ENCODE results near the gene SV2C.

Gene SV2C

GRCh38 chr5:76250463-76250862 is 167.3 kb downstream of the SV2C start:
- DNase-seq, result no peak

DNA sequence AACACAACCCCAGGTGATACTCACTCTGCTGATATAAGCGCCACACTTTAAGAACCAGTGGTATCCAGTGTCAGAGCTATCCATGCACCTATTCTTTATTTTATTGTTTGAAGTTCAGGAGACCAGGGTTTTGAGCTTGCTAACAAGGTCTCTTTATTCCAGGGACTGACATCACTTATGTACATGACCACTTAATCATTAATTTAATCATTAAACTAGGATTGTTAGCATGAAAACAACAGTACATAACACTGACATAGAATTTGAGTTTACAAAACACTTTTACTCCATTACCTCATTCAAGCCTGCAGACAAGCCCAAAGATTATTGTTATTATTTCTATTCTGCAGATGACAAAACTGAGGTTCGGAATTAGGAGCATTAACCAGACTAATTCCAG is 168.5 kb downstream of the SV2C start:
- no peak for DNase-seq

GRCh38 chr5:76252437-76252836 is 169.3 kb downstream of the SV2C start:
- DNase-seq, result no peak

DNA sequence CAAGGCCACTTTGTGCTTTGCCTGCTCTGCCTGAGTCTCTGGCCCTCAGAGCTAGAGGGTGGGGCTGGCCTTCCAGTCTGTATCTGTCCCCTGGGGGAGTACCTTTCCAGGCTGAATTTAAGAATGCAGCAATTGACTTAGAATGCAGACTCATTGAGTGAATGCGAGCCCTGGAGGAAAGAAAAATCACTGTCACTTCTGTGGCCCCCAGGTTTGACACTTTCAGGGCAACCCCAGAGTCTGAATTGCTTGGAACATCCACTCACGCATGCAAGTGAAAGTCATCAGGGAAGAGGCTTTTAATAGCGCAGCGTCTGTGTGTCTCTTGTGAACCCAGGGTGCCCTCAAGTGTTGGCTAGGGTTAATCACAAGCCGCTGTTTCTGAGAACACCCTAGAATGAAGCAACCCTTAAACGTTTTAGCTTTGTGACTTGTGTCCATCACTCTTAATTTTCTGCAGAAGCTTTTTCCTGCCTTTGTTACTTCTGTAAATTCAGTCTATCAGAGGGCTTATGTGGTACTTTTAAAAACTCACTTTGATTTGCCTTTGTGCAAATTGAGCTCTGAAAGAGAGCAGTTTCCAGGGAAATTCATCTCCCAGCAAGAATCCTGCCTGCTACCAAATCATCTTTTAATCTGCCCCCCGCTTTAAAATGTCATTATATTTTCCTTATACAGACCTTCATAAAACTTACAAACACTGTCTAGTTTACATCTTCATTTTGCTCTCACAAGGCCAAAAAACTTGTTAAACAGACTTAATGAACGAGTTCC is 173.1 kb downstream of the SV2C start:
- peak in 38 of 51 donors; percentile 1 to 71 (median 24) for DNase-seq

- no peak for DNase-seq
Measured at GRCh38 chr5:76257225-76257833, 174.1 kb downstream of the SV2C start.

DNA sequence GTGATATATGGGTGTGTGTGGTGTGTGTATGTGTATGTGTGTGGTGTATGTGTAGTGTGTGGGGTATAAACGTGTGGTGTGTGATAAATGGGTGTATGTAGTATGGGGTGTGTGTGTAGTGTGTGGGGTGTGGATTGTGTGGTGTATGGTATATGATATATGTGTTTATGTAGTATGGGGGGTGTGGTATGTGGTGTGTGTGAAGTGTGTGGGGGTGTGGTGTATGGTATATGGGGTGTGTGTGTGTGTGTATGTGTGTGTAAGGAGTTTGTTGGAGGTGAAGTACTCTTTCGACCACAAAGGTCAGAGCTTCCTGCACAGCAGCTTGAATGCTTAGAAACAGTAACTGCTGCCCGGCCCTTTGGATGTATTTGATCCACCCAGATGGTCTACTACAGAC is 174.7 kb downstream of the SV2C start:
- DNase-seq, result no peak

DNA sequence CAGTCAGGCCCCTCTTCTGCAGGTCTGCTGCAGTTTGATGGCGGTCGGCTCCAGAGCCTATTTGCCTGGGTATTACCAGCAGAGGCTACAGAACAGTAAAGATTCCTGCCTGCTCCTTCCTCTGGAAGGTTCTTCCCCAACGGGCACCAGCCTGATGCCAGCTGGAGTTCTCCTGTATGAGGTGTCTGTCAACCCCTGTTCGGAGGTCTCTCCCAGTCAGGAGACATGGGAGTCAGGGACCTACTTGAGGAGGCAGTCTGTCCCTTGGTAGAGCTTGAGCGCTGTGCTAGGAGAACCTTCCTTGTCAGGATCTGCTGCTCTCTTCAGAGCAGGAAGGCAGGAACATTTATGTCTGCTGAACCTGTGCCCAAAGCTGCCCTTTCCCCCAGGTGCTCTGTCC is 181.5 kb downstream of the SV2C start:
- no peak for DNase-seq

GRCh38 chr5:76269259-76269931 is 186.2 kb downstream of the SV2C start:
- DNase-seq, result no peak

DNA sequence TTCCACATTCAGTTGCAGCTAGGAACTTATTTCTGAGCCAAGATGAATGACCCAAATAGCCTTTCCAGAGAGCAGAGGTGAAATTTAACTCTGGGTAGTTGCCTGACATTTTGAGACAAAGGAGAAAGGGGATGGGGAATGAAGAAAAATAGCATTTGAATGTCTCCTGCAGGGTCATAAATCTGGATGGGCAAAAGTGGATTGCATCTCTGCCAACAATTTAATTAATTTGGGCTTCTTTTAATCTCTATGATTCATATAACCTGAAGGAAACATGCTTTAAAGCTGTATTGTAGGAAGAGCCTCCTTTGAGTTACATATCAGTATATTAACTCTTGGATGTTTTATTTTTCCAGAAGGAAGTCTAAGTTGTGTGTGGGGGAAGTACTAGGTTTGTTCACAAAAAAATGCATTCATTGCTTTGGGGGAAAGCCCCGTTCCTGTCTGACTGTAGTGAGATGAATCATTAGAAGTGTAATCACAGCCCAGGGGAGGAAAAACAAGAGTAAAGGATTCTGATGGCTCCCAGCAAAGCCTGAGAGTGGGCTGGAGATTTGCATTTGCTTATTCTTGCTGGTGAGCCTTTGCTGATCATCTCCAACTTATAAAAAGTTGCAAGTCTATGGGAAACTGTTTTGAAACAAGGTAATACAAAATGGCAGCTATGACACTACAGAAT is 186.9 kb downstream of the SV2C start:
- DNase-seq, result no peak

DNA sequence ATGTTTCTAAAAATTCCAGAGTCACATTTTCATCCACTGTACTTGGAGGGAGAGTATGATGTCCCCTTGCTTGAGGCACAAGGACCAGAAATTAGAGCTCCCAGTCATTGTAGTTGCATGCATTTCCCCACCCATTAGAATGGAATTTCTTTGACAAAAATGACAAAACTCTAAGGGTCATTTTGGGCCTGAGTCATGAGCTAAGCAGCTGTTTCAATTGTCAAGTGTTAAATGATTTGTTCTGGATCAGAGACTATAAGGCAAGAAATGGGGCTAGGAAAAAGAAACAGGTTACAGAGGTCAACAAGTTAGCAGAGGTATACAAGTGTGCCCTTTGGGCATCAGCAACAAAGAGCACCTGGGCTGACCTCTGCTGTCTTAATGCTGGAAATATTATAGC is 188.7 kb downstream of the SV2C start:
- no peak for DNase-seq

GRCh38 chr5:76273206-76273885 is 190.2 kb downstream of the SV2C start:
- DNase-seq, result no peak

GRCh38 chr5:76274571-76274970 is 191.4 kb downstream of the SV2C start:
- DNase-seq, result no peak

DNA sequence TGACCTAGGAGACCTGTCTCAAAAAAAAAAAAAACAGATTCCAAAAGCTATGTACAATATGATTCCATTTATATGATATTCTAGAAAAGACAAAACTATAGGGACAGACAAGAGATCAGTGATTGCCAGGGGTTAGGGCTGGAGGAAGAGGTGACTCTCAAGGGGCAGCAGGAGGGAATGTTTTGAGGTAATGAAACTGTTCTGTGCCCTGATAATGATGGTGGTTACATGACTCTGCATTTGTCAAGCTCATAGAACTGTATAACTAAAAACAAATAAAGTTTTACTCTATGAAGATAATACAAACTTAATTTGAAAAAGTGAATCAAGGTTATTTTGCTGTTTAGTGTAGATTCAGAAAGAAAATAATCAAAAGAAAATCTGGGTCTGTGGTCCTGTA is 194.6 kb downstream of the SV2C start:
- no peak for DNase-seq

DNA sequence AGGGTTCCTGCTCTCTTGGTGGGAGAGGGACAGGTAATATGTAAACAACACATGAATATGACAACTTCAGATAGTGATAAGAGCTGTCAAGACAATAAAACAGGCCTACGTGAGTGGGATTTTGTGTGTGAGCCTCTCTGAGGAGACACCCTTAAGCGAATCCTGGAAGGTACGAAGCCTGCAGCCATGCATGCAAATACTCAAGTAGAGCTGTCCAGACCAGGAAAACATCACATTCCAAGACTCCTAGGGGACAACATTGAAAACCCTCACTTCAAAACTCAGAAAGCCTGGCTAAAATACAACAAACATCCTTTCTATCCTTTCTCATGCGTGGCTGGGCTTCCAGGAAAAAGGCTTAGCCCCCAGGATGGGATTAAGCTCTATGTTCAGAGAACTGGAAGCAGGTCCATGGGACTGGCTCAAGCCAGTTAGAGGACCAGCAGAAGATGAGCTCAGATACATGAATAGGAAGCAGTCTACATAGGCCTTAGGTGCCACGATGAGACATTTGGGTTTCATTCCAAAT is 195.1 kb downstream of the SV2C start:
- no peak for DNase-seq

DNA sequence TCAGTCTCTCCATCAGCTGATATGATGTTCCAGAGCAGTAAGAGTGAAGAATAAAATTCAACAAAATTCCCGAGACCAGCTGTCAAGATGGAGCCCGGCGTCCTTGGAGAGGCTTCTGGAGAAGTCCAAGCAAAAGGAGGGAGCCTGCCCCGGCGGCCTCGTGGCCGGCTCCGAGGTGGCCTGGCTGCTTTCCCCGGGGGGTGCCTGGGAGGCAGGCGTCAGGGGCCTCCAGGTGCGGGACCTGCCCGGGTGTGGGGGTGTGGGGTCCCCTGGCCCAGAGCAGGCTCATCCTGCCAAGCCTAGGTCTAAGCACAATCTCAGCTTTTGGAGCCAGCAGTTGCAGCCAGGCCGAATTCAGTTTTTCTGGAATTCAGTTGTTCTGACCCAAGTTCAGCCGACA is 197.3 kb downstream of the SV2C start:
- DNase-seq, result no peak

DNA sequence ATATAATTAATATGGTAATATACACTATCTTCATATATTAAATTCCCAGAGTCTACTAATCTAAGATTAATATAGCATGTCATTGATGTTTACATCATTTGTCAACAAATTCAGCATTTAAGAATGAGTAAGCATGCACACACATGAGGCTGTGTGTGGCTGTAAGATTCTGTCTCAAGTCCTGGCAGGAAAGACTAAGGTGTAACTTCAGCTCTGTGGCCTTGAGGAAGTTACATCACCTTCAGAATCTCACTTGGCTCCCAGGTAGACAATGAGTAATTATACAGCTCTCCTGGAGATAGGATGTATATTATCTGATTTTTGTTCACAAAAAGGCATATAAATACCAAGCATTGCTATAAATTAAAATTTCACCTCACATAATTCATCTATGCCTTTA is 200.5 kb downstream of the SV2C start:
- DNase-seq, result no peak

- no peak for DNase-seq
Measured at GRCh38 chr5:76289692-76290091, 206.5 kb downstream of the SV2C start.

- DNase-seq, result no peak
Measured at GRCh38 chr5:76290321-76290757, 207.2 kb downstream of the SV2C start.

DNA sequence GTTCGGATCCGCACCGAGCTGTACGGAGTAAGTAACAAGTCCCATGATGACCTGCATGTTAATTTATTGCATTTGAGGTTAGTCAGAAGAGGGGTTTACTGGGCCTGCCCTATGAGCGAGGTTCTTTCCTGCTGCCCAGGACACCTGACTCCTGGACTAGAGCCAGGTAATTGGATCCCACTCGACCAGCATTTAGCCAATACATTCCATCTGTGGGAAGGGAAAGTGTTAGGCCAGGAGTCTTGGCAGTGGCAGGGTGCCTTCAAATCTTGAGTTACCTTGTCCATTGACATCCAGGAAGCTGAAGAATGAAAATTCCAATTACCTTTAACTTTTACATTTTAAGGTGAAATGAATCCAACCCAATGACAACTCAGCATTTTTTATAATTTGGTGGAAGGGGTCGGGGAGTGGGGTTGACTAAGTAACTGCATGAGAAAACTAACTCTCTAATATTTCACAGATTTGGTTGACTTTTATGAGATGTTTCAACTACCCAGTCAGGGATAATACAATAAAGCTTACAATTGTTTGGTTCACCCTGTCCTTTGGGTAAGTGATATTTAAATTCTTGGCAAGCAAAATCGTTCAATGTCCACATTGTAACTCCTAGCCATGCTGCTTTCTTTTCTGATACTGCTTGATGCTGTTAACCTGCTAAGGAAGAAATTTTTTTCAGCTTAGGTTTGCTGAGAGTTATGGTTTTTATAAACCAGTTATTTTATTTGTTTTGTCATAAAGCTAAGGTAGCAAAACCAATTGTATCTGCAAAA is 208.3 kb downstream of the SV2C start:
- no peak for DNase-seq

DNA sequence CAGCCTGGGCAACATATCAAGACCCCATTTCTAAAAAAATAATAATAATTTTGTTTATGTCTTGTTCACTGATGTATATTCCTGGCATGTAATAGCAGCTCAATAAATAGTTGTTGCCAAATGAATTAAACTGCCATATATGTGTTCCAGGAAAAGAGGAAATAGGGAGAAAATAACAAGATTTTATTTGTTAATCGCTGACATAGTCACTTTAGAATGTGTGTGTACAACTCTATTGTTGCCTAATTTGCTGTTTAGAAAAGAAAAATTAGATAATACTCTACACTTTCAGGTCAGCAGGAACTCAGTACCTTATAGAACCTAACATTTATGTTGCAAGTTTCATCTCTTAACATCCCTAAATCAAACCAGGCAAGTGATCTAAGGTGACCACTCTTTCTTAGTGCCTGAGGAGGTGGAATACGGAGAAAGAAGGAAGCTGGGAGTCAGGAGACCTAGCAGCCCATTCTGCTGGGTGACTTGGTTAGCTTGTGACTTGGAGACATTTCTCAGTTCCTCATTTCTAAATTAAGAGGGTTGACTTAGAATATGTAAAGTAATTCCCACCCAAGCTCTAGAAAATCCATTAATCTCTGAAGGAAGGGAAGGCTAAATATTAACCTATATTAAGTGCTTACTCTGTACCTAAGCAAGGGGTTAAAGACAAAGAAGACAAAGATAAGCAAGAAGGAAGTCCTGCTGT is 209.6 kb downstream of the SV2C start:
- no peak for DNase-seq
